ENCODE results near the gene ARID5B.

DNA sequence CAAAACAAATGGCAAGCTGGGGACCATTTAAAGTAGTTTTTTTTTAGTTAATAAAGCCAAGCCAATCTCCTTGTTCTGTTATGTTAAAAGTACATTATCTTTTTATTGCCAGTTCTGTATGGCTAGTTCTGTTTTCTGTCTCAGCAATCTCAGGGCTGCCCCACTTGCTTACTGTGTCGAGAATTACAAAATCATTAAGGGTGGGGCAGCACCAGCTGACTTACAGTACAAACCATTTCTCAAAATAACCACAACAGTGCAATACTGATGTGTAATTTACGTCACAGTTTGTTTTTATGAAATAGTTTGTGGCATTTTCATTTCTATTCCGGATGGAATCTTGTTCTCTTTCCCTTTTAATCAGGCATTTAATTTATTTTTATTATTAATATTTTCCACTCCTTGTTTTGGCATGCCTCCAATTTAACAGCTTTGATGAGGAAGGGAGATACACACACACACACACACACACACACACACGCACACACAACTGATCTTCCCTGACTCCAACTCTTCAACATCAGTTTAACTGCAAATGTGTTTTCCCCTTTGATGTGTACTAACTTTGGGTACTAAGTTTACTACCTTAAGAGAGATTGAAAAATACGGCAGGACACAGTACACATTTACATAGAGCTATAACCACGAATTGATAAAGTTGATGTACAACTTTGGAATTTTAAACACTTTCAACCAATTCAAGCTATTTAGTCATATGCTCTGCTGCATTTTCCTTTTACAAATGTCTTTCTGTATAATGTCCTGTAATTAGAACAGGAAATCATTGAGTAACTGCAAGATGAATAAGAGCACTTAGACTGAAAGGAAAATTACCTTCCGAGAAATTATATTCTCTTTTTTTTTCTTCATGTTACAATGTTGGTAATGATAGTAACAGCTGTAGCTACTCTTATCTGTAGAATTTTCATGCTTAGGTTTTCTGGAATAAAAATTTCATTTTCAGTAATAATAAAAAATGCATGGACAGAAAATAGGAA, 91.5 kb downstream of the ARID5B start:
- TF ChIP-seq, protein P1, sequence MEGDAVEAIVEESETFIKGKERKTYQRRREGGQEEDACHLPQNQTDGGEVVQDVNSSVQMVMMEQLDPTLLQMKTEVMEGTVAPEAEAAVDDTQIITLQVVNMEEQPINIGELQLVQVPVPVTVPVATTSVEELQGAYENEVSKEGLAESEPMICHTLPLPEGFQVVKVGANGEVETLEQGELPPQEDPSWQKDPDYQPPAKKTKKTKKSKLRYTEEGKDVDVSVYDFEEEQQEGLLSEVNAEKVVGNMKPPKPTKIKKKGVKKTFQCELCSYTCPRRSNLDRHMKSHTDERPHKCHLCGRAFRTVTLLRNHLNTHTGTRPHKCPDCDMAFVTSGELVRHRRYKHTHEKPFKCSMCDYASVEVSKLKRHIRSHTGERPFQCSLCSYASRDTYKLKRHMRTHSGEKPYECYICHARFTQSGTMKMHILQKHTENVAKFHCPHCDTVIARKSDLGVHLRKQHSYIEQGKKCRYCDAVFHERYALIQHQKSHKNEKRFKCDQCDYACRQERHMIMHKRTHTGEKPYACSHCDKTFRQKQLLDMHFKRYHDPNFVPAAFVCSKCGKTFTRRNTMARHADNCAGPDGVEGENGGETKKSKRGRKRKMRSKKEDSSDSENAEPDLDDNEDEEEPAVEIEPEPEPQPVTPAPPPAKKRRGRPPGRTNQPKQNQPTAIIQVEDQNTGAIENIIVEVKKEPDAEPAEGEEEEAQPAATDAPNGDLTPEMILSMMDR (conservative IDR thresholded peaks at IDR 0.05 in 1 of 2, IDR thresholded peaks at IDR 0.05 in 1 of 2; ENCODE audit: extremely low read depth in 1 of 2, insufficient read depth in 1 of 2, low read depth in 1 of 2, low read length in 2 of 2) = no peak
- no peak for TF ChIP-seq EZH2 (IDR thresholded peaks at IDR 0.05; ENCODE audit: borderline replicate concordance, low read length)

Measured in mammary epithelial cell (primary cell).